OCI-LY7 (cell line): ENCODE data around the gene ZNF699. TPM values are rescaled to one million over a fixed set of nuclear protein-coding genes. Genes with fewer than 3 reads are reported as not detected.
"Not testable (repeated sequence)": the region's sequence is repeated elsewhere in the genome, so short reads cannot be mapped to it uniquely, and the experiment has no call there.

Source experiments
- BruUV-seq: library from RNA; stranded (reverse); fragments of 400-500 nt; replicated peaks from 2 replicates; lab custom pipeline; 2021; lab: Mats Ljungman, UMichigan
- CTCF ChIA-PET: fragments of 300-600 bp; sonication (Branson Sonifier 250); formaldehyde crosslinking; loops from one replicate; lab custom pipeline; 2022; ENCODE audit warnings: antibody characterized with exemption; ENCODE audit not compliant: unreplicated experiment; lab: Charles Lee
- POLR2A ChIA-PET: fragments of 300-600 bp; sonication (Branson Sonifier 250); formaldehyde crosslinking; loops from one replicate; lab custom pipeline; 2022; ENCODE audit warnings: antibody characterized with exemption; lab: Charles Lee
- DNase-seq: peaks from one replicate; pipeline ENCODE4 v3.0.0-alpha.2; 2015; ENCODE audit warnings: low spot score
- H2AFZ ChIP-seq: fragments of 200-600 bp; sonication (generic), shearing (Covaris generic); 2 replicates; pipeline ENCODE4 v1.6.1; 2014; ENCODE audit warnings: mild to moderate bottlenecking, antibody characterized with exemption, low read length, moderate library complexity
- H3K27ac ChIP-seq: fragments of 200-600 bp; sonication (generic); 2 replicates; pipeline ENCODE4 v1.5.1; 2014; ENCODE audit warnings: mixed run types, low read depth, mild to moderate bottlenecking, moderate library complexity, low read length, inconsistent platforms; ENCODE audit not compliant: poor library complexity, severe bottlenecking
- H3K36me3 ChIP-seq: fragments of 200-600 bp; sonication (generic); 2 replicates; pipeline ENCODE4 v1.6.1; 2014; ENCODE audit warnings: mild to moderate bottlenecking, antibody characterized with exemption, low read length, moderate library complexity, mixed read lengths; ENCODE audit not compliant: insufficient read depth
- H3K4me1 ChIP-seq: fragments of 200-600 bp; sonication (generic); 2 replicates; pipeline ENCODE4 v1.5.1; 2014; ENCODE audit warnings: mild to moderate bottlenecking, low read length; ENCODE audit not compliant: insufficient read depth, poor library complexity, severe bottlenecking
- H3K4me2 ChIP-seq: fragments of 200-600 bp; sonication (generic); 2 replicates; pipeline ENCODE4 v1.6.1; 2014; ENCODE audit warnings: mild to moderate bottlenecking, low read length
- H3K4me3 ChIP-seq: fragments of 200-600 bp; sonication (generic); 2 replicates; pipeline ENCODE4 v1.5.1; 2014; ENCODE audit warnings: mild to moderate bottlenecking, low read depth, low read length; ENCODE audit not compliant: poor library complexity, severe bottlenecking
- H3K79me2 ChIP-seq: fragments of 200-600 bp; sonication (generic); 2 replicates; pipeline ENCODE4 v1.6.1; 2016; ENCODE audit warnings: low read depth, mild to moderate bottlenecking, low read length, moderate library complexity, mixed read lengths; ENCODE audit not compliant: insufficient read depth
- H3K9me2 ChIP-seq: fragments of 200-600 bp; sonication (generic); 2 replicates; pipeline ENCODE4 v1.6.1; 2016; ENCODE audit warnings: mild to moderate bottlenecking, low read length, mixed read lengths; ENCODE audit not compliant: insufficient read depth
- H3K9me3 ChIP-seq: fragments of 200-600 bp; sonication (generic); 2 replicates; pipeline ENCODE4 v1.6.1; 2014; ENCODE audit warnings: mild to moderate bottlenecking, mixed run types, low read length, mixed read lengths
- H4K20me1 ChIP-seq: fragments of 200-600 bp; sonication (generic); 2 replicates; pipeline ENCODE4 v1.6.1; 2014; ENCODE audit warnings: mild to moderate bottlenecking, antibody characterized with exemption, low read length, moderate library complexity, mixed read lengths; ENCODE audit not compliant: insufficient read depth
- EZH2phosphoT487 ChIP-seq: fragments of 200-600 bp; sonication (generic); IDR thresholded peaks from 2 replicates; pipeline ENCODE4 v1.6.1; 2018; ENCODE audit warnings: low read depth, borderline replicate concordance, mild to moderate bottlenecking, mixed run types, antibody characterized with exemption, low read length, moderate library complexity, mixed read lengths
- intact Hi-C: fragments of 100-400 bp; cut with micrococcal nuclease; formaldehyde crosslinking; loops from one replicate; pipeline ENCODE4 v1.10.0; 2022; ENCODE audit not compliant: unreplicated experiment
- total RNA-seq, 2 experiments: library from RNA; depleted of rRNA in 1 of 2; stranded (reverse); fragments of >200 nt in 1 of 2; shearing (Covaris generic) in 1 of 2; gene quantifications; 2 replicates each; pipeline ENCODE4 v1.2.3, GENCODE V29; 2014 to 2022
- TF ChIP-seq, protein P1 (sequence below): fragments of 200-600 bp; sonication (generic); conservative IDR thresholded peaks from 2 replicates; pipeline ENCODE4 v1.5.1; 2014; ENCODE audit warnings: mild to moderate bottlenecking, antibody characterized with exemption, low read length, moderate library complexity, mixed read lengths

Gene ZNF699
- total RNA-seq, 2 experiments from 2014 or later: 7.8 to 8.2 TPM

DNA sequence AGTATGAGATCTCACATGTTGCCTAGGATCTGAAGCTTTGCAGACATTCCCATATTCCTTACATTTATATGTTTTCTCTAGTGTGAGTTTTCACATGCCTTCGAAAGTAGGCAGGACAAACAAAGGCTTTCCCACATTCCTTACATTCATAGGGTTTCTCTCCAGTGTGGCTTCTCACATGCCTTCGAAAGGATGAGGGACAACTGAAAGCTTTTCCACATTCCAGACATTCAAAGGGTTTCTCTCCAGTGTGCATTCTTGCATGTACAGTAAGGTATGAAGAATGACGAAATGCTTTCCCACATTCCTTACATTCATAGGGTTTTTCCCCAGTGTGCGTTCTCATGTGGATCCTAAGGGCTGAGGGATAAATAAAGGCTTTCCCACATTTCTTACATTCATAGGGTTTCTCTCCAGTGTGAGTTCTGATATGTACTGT is 14.2 kb downstream of the ZNF699 start:
- CTCF ChIA-PET: no interaction called here
- no peaks in the 10 kb centered on the region for H4K20me1 ChIP-seq
- no peaks in the 10 kb centered on the region for H3K9me2 ChIP-seq
- H3K27ac ChIP-seq: no peak overlapping the region
- H3K4me2 ChIP-seq: no peak overlapping the region
- H3K4me1 ChIP-seq: no peaks in the 10 kb centered on the region
- BruUV-seq: no TSS peak
- no peak for TF ChIP-seq EZH2phosphoT487
- POLR2A ChIA-PET: no interaction called here
- intact Hi-C loops: no loop called here
- peaks cover 56% of the 10 kb centered on the region for H3K9me3 ChIP-seq
- no peaks in the 10 kb centered on the region for H3K79me2 ChIP-seq
- DNase-seq: no peak
- H2AFZ ChIP-seq: no peak overlapping the region
- peaks cover 55% of the 10 kb centered on the region for H3K36me3 ChIP-seq
- H3K4me3 ChIP-seq: no peak overlapping the region

DNA sequence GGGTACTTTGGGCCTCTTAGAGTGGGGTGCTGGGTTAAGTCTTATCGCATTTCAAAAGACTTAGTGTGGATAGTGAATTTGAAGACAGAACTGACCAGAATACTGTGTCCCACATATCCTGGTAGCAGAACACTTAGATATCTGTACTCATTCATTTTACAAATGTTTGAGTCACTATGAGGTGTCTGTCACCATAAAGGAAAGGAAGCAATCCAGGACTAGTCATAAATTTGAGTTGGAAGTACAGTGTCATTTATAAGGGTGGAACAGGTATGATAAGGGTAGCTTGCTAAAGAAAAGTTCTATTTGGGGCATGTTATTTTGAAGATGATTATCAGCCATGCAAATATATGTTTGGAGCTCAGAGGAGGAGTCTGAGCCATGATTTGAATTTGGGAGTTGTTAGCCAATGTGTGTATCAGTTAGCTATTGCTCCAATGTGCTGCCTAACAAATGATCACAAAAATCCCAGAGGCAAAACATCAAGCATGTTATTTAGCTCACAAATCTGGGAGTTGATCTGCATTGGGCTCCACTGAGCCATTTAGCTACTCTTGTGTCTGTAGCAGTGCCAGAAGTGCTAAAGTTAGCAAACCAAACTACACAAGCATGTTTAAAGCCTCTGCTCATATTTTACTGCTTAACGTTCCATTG is 20.3 kb downstream of the ZNF699 start:
- ChIA-PET CTCF (no interaction called here), POLR2A (interaction anchor here (0.5 to 0.6 kb wide), 2 partner anchors 113 to 921 kb away, joined by 3 read pairs; no protein-coding TSS in a partner anchor)
- no peaks in the 10 kb centered on the region for H3K79me2 ChIP-seq
- no peak overlapping the region for H3K4me2 ChIP-seq
- H3K4me1 ChIP-seq: no peaks in the 10 kb centered on the region
- H3K9me2 ChIP-seq: no peaks in the 10 kb centered on the region
- H3K9me3 ChIP-seq: peaks cover 32% of the 10 kb centered on the region
- H4K20me1 ChIP-seq: no peaks in the 10 kb centered on the region
- H3K4me3 ChIP-seq: no peak overlapping the region
- peaks cover 6% of the 10 kb centered on the region; the same call in 1 of the 2 replicates for H3K36me3 ChIP-seq
- no peak overlapping the region for H3K27ac ChIP-seq
- BruUV-seq: no TSS peak
- intact Hi-C loops: no loop called here
- no peak for DNase-seq
- no peak for TF ChIP-seq EZH2phosphoT487
- TF ChIP-seq, protein P1, sequence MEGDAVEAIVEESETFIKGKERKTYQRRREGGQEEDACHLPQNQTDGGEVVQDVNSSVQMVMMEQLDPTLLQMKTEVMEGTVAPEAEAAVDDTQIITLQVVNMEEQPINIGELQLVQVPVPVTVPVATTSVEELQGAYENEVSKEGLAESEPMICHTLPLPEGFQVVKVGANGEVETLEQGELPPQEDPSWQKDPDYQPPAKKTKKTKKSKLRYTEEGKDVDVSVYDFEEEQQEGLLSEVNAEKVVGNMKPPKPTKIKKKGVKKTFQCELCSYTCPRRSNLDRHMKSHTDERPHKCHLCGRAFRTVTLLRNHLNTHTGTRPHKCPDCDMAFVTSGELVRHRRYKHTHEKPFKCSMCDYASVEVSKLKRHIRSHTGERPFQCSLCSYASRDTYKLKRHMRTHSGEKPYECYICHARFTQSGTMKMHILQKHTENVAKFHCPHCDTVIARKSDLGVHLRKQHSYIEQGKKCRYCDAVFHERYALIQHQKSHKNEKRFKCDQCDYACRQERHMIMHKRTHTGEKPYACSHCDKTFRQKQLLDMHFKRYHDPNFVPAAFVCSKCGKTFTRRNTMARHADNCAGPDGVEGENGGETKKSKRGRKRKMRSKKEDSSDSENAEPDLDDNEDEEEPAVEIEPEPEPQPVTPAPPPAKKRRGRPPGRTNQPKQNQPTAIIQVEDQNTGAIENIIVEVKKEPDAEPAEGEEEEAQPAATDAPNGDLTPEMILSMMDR: no peak
- no peak overlapping the region for H2AFZ ChIP-seq

DNA sequence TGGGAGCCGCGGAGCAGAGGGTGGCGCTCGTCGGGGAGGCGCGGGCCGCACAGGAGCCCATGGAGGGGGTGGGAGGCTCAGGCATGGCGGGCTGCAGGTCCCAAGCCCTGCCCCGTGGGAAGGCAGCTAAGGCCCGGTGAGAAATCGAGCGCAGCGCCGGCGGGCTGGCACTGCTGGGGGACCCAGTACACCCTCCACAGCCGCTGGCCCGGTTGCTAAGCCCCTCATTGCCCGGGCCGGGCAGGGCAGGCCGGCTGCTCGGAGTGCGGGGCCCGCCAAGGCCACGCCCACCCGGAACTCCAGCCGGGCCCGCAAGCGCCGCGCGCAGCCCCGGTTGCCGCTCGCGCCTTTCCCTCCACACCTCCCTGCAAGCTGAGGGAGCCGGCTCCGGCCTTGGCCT is 26.2 kb downstream of the ZNF699 start:
- H3K9me3 ChIP-seq, POLR2A ChIA-PET, BruUV-seq, H3K4me2 ChIP-seq, CTCF ChIA-PET, H4K20me1 ChIP-seq, DNase-seq, H2AFZ ChIP-seq, H3K36me3 ChIP-seq, H3K9me2 ChIP-seq, H3K27ac ChIP-seq, H3K4me3 ChIP-seq, intact Hi-C loops, H3K79me2 ChIP-seq, H3K4me1 ChIP-seq: not testable (repeated sequence)
